Measurements from ENCODE around the gene RNU6-1. TPM values are rescaled to one million over a fixed set of nuclear protein-coding genes. Genes with fewer than 3 reads are reported as not detected.

RNU6-1 gene
- total RNA-seq, 1 experiment from 2014 or later, result not detected

DNA sequence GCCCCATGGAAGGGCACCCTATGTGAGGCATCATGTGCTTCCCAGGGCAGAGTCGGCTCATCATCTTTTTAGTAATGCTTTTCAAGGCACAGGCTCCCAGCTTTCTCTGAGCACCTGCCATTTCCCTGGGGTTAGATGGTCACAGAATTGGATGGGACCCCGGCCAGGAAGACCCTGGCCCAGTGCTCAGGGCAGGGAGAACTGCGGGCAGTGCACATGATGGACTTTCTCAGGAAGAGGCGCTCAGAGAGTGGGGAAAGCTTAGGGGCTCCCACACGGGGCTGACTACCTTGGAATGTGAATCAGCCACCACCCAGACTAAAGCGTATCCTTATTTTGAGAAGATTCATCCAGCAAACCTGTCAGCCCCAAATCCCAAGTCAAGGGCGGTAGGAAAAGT, 31.0 kb downstream of the RNU6-1 start (continued):
- TF ChIP-seq AFF4 (CRISPR knock-in tag; IDR thresholded peaks at IDR 0.05; ENCODE audit: borderline replicate concordance) (no peak), JAZF1 (CRISPR knock-in tag; IDR thresholded peaks at IDR 0.05) (no peak), ETV6 (CRISPR knock-in tag; IDR thresholded peaks at IDR 0.05) (no peak), JUN (CRISPR knock-in tag; IDR thresholded peaks at IDR 0.05) (no peak), GABPB1 (CRISPR knock-in tag; IDR thresholded peaks at IDR 0.05) (no peak)

- POLR2A ChIA-PET, result interaction anchor here (0.6 kb wide), 1 partner anchor 576 kb away, joined by 3 read pairs; no protein-coding TSS in a partner anchor
Measured at GRCh38 chr15:67807836-67808235, 32.0 kb downstream of the RNU6-1 start.

More at GRCh38 chr15:67807836-67808235, 32.0 kb downstream of the RNU6-1 start:
- no peak for ATAC-seq
- DNase-seq (ENCODE audit: low spot score), result no peak
- H3K9me3 Mint-ChIP-seq, result no peaks in the 10 kb centered on the region
- H3K27me3 Mint-ChIP-seq (ENCODE audit: low read depth), result no peaks in the 10 kb centered on the region
- CTCF ChIA-PET, result interaction anchor here (1.5 kb wide), 1 partner anchor 25 kb away, joined by 3 read pairs; no protein-coding TSS in a partner anchor
- no peak overlapping the region for H3K27ac Mint-ChIP-seq
- H3K4me1 Mint-ChIP-seq, result peaks cover 35% of the 10 kb centered on the region
- TF ChIP-seq NR3C1 (CRISPR knock-in tag; conservative IDR thresholded peaks at IDR 0.05; ENCODE audit: low read depth), result no peak
- TF ChIP-seq ZNF416 (CRISPR knock-in tag; IDR thresholded peaks at IDR 0.05), result no peak
- no peak for TF ChIP-seq ZMAT4 (CRISPR knock-in tag; IDR thresholded peaks at IDR 0.05)
- TF ChIP-seq RELA (CRISPR knock-in tag; IDR thresholded peaks at IDR 0.05; ENCODE audit: borderline replicate concordance), result no peak
- no peak for TF ChIP-seq HMGXB4 (CRISPR knock-in tag; IDR thresholded peaks at IDR 0.05)
- TF ChIP-seq, protein P1, sequence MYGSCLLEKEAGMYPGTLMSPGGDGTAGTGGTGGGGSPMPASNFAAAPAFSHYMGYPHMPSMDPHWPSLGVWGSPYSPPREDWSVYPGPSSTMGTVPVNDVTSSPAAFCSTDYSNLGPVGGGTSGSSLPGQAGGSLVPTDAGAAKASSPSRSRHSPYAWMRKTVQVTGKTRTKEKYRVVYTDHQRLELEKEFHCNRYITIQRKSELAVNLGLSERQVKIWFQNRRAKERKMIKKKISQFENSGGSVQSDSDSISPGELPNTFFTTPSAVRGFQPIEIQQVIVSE (CRISPR knock-in tag; IDR thresholded peaks at IDR 0.05; ENCODE audit: borderline replicate concordance), result no peak
- TF ChIP-seq E2F4 (CRISPR knock-in tag; IDR thresholded peaks at IDR 0.05; ENCODE audit: borderline replicate concordance, low read depth), result no peak
- TF ChIP-seq, protein P2, sequence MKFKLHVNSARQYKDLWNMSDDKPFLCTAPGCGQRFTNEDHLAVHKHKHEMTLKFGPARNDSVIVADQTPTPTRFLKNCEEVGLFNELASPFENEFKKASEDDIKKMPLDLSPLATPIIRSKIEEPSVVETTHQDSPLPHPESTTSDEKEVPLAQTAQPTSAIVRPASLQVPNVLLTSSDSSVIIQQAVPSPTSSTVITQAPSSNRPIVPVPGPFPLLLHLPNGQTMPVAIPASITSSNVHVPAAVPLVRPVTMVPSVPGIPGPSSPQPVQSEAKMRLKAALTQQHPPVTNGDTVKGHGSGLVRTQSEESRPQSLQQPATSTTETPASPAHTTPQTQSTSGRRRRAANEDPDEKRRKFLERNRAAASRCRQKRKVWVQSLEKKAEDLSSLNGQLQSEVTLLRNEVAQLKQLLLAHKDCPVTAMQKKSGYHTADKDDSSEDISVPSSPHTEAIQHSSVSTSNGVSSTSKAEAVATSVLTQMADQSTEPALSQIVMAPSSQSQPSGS (CRISPR knock-in tag; IDR thresholded peaks at IDR 0.05; ENCODE audit: borderline replicate concordance, low read depth), result no peak
- TF ChIP-seq ESRRA (CRISPR knock-in tag; IDR thresholded peaks at IDR 0.05; ENCODE audit: borderline replicate concordance), result no peak
- no peak for TF ChIP-seq MYBL2 (CRISPR knock-in tag; IDR thresholded peaks at IDR 0.05)
- TF ChIP-seq NFE2L1 (CRISPR knock-in tag; IDR thresholded peaks at IDR 0.05), result no peak
- TF ChIP-seq NR2C2 (CRISPR knock-in tag; IDR thresholded peaks at IDR 0.05), result no peak
- no peak for TF ChIP-seq JAZF1 (CRISPR knock-in tag; IDR thresholded peaks at IDR 0.05)
- TF ChIP-seq ATF1 (CRISPR knock-in tag; IDR thresholded peaks at IDR 0.05), result no peak
- TF ChIP-seq, protein P3, sequence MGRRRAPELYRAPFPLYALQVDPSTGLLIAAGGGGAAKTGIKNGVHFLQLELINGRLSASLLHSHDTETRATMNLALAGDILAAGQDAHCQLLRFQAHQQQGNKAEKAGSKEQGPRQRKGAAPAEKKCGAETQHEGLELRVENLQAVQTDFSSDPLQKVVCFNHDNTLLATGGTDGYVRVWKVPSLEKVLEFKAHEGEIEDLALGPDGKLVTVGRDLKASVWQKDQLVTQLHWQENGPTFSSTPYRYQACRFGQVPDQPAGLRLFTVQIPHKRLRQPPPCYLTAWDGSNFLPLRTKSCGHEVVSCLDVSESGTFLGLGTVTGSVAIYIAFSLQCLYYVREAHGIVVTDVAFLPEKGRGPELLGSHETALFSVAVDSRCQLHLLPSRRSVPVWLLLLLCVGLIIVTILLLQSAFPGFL (CRISPR knock-in tag; IDR thresholded peaks at IDR 0.05; ENCODE audit: borderline replicate concordance), result no peak
- TF ChIP-seq ZBTB43 (CRISPR knock-in tag; IDR thresholded peaks at IDR 0.05), result no peak
- H3K36me3 Mint-ChIP-seq, result no peaks in the 10 kb centered on the region
- H3K4me3 Mint-ChIP-seq, result no peak overlapping the region
